Lung (tissue), 12 donors: ENCODE data around the gene VDR. TPM values are rescaled to one million over a fixed set of nuclear protein-coding genes. Genes with fewer than 3 reads are reported as not detected.

Experiments
- ATAC-seq: fragments of 200-7000 bp; cut with Tn5 transposase; one replicate; pipeline ENCODE4 v1.9.1; 2020; ENCODE audit warnings: moderate number of reproducible peaks; ENCODE audit not compliant: insufficient read depth, low FRiP score
- DNase-seq, 3 donors: peaks; one replicate each; pipeline ENCODE4 v3.0.0-alpha.2; 2013 to 2017
- H3K27ac ChIP-seq, 2 donors: one replicate each; pipeline ENCODE4 v1.5.1; 2013; ENCODE audit warnings: mild to moderate bottlenecking in 2 of 2, moderate library complexity in 2 of 2, control low read depth in 1 of 2, inconsistent platforms in 1 of 2, low read depth in 1 of 2, low read length in 1 of 2
- H3K27me3 ChIP-seq, 3 donors: one replicate each; pipeline ENCODE4 v1.5.1; 2013; ENCODE audit warnings: low read length in 2 of 3; ENCODE audit not compliant: control insufficient read depth in 3 of 3, insufficient read depth in 3 of 3
- H3K36me3 ChIP-seq, 4 donors: one replicate each; pipeline ENCODE4 v1.5.1; 2013; ENCODE audit warnings: low read length in 4 of 4, mild to moderate bottlenecking in 1 of 4, moderate library complexity in 1 of 4; ENCODE audit not compliant: control insufficient read depth in 4 of 4, insufficient read depth in 4 of 4
- H3K4me1 ChIP-seq, 5 donors: one replicate each; pipeline ENCODE4 v1.5.1; 2013; ENCODE audit warnings: low read length in 5 of 5, mild to moderate bottlenecking in 2 of 5, moderate library complexity in 1 of 5; ENCODE audit not compliant: control insufficient read depth in 5 of 5, insufficient read depth in 5 of 5
- H3K4me3 ChIP-seq: one replicate; pipeline ENCODE4 v1.5.1; 2013; ENCODE audit warnings: mild to moderate bottlenecking, control low read depth, moderate library complexity
- H3K9ac ChIP-seq, 2 donors: one replicate each; pipeline ENCODE4 v1.5.1; 2013; ENCODE audit warnings: low read length in 2 of 2, control low read depth in 1 of 2; ENCODE audit not compliant: insufficient read depth in 1 of 2
- H3K9me3 ChIP-seq, 4 donors: one replicate each; pipeline ENCODE4 v1.5.1; 2013; ENCODE audit warnings: low read length in 3 of 4, mild to moderate bottlenecking in 1 of 4, moderate library complexity in 1 of 4; ENCODE audit not compliant: control insufficient read depth in 4 of 4, insufficient read depth in 3 of 4
- CTCF ChIP-seq: IDR thresholded peaks from 2 replicates; pipeline ENCODE4 v1.5.1; 2012; ENCODE audit warnings: mild to moderate bottlenecking; ENCODE audit errors: control extremely low read depth, extremely low read depth
- WGBS, 2 donors: extraction: QIAGEN DNeasy Blood & Tissue Kit; methylation state at CpG; one replicate each; pipeline ENCODE4 v1.1.7; 2013; 5-methylcytosine and 5-hydroxymethylcytosine counted together
- polyA plus RNA-seq, 2 donors: library from polyadenylated mRNA; stranded (reverse); fragments of 200-250 nt; gene quantifications; one replicate each; pipeline ENCODE4 v1.2.1, GENCODE V29; 2013
- total RNA-seq, 2 donors: library from RNA; depleted of rRNA in 1 of 2; stranded (reverse); fragments of >200 nt in 1 of 2; gene quantifications; one replicate each; pipeline ENCODE4 v1.2.1, GENCODE V29; 2014 to 2021
- donor health status: control.
- donor health status: control.
- donor health status: Bipolar disorder and iron deficiency.
- donor health status: healthy.
- donor health status: DM: yes; HTN: yes; CAD: no.

VDR gene
- total and polyA plus RNA-seq, 4 donors, result 4.4 to 27.4 (median 14.3) TPM

- WGBS, 2 donors, result 71 to 85% methylated on average over 3 of the region's 3 CpGs
- DNase-seq, result no peak
These were observed 53.4 kb downstream of the VDR start for GRCh38 chr12:47851303-47851952.

GRCh38 chr12:47850153-47851084 is 54.4 kb downstream of the VDR start:
- no peak for TF ChIP-seq CTCF
- no peak overlapping the region for H3K27ac ChIP-seq
- 60 to 84% methylated on average over 12 of the region's 12 CpGs for WGBS, 2 donors
- H3K4me1 ChIP-seq, result peaks cover 0 to 27% (median 4%) of the 10 kb centered on the region in 5 donors
- H3K4me3 ChIP-seq, result no peak overlapping the region
- no peaks in the 10 kb centered on the region for H3K9me3 ChIP-seq
- no peaks in the 10 kb centered on the region for H3K27me3 ChIP-seq
- ATAC-seq (no peak), DNase-seq (peak; percentile 27 to 32 (median 31))
- no peak overlapping the region for H3K9ac ChIP-seq
- peaks cover 0 to 22% (median 0%) of the 10 kb centered on the region in 4 donors for H3K36me3 ChIP-seq

More at GRCh38 chr12:47851303-47851952, 53.4 kb downstream of the VDR start:
- Histone ChIP-seq H3K4me3 (no peak overlapping the region), H3K36me3 (peaks cover 0 to 17% (median 0%) of the 10 kb centered on the region in 4 donors), H3K9me3 (no peaks in the 10 kb centered on the region), H3K4me1 (peaks cover 0 to 27% (median 7%) of the 10 kb centered on the region in 5 donors), H3K27ac (no peak overlapping the region), H3K9ac (no peak overlapping the region), H3K27me3 (no peaks in the 10 kb centered on the region)
- ATAC-seq, result no peak
- TF ChIP-seq CTCF, result no peak

- Histone ChIP-seq H3K4me1 (peaks cover 0 to 33% (median 11%) of the 10 kb centered on the region in 5 donors), H3K27ac (no peak overlapping the region), H3K4me3 (no peak overlapping the region), H3K36me3 (peaks cover 0 to 18% (median 0%) of the 10 kb centered on the region in 4 donors), H3K9me3 (peaks cover 0 to 2% (median 0%) of the 10 kb centered on the region in 4 donors), H3K27me3 (no peaks in the 10 kb centered on the region), H3K9ac (no peak overlapping the region)
- ATAC-seq (no peak), DNase-seq (no peak)
- WGBS, 2 donors, result 50 to 73% methylated on average over 5 of the region's 5 CpGs
- no peak for TF ChIP-seq CTCF
These were observed 55.5 kb downstream of the VDR start for GRCh38 chr12:47849261-47849660.
